Measurements from ENCODE around the gene ST3GAL6.

Gene ST3GAL6, protein sequence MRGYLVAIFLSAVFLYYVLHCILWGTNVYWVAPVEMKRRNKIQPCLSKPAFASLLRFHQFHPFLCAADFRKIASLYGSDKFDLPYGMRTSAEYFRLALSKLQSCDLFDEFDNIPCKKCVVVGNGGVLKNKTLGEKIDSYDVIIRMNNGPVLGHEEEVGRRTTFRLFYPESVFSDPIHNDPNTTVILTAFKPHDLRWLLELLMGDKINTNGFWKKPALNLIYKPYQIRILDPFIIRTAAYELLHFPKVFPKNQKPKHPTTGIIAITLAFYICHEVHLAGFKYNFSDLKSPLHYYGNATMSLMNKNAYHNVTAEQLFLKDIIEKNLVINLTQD

DNA sequence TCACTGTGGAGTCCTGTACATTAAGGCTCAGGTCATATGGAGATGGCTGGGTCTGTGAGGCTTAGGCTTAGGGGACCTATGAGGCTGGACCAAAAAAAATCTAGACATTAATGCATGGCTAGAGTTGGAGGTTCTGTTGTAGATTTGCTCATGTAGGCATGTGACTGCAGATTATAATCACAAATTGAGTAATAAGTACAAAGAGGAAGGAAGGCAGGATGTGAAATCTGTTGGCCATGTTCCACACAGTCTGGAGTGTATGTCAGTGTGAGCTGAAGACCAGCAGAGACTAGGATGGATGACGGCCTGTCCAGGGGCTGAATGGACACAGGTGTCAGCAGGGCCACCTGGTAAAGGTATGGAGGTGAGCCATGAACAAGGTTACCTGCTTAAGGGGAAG lies at the start of gene ST3GAL6:
Gene ST3GAL6 (plus strand): TSS at position 265 of the 400 bp plus-strand sequence. CDS start 5,101 bp downstream, outside the sequence.
- DNase-seq (ENCODE audit: low spot score), result no peak

DNA sequence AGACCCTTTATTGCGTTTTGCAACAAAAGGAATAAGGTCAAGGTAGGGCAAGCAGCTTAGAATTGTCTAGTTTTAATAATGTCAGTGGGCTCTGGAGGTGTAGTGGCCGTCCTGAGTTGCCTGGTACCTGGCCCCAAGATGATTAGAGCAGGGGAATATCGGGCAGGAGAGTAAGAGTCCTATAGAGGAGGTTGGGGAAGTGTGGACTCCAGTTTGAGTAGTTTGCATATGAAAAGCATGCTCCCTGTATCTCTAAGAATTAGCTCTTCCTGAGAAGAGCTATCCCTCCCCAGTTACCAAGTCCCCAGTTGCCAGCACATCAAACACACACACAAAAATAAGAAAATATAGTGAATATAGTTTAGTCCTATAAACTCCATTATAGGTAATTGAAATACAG lies 49.2 kb upstream of the ST3GAL6 start:
- no peak for DNase-seq (ENCODE audit: low spot score)

DNA sequence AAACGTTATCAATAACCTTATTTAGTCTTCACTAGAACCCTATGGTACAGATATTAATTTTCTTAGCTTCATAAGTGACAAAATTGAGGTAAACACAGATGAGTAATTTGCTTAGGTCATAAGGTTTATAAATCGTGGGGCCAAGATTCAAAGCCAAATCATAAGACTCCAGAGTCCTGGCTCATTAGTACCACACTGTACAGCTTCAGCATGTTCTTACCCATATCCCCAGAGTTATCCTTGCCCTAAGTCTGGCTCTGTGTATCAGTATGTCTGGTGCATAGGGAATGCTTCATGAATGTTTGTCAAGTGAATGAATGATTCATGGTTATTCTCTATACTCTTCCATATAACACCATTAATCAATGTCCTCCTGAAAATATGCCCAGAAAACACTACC lies 45.6 kb upstream of the ST3GAL6 start:
- no peak for DNase-seq (ENCODE audit: low spot score)

DNA sequence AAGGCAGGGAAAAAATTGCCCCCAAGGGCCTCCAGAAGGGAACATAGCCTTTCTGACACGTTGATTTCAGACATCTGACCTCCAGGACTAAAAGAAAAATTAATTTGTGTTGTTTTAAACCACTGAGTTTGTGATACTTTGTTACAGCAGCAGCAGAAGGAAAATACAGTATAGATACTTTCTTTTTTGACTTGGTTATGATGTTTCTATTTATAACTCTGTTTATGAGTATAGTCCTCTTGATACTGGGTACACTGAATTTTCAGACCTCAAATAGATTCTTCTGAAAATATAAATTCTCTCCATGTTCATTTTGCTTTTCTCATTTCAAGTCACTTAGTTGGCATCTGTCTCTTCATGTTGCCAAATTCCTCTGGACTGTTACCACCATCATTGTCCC lies 44.4 kb upstream of the ST3GAL6 start:
- no peak for DNase-seq (ENCODE audit: low spot score)

DNA sequence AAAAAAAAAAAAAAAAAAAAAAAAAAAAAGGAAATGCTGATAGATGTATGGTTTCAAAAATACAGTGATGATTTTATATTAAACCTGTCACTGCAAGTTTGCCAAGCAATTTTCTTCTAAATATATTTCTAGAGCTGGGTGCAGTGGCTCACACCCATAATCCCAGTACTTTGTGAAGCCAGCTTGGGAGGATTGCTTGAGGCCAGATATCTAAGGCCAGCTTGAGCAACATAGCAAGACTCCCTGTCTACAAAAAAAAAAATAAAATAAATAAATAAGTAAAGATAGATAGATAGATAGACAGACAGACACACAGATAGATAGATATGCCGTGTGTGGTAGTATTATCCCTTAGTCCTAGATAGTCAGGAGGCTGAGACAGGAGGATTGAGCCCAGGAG lies 41.4 kb upstream of the ST3GAL6 start:
- no peak for DNase-seq (ENCODE audit: low spot score)

DNA sequence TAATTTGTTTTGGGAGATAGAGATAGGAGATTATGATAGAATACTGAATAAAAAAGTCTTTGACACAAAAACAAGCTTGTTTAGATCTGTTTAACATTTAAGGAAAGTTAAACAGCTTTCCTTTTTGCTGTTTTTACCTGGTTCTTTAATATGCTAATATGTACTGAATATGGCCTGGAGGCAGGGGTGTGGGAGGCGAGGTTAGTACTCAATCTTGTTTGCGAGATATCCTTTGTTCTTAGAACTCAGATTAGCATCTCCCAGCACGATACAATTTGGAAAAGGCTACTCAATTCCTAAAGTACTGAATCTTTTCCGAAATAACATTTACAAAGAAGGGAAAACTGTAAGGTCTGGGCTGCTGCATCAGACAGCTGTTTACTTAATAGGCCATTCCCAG lies 40.8 kb upstream of the ST3GAL6 start:
- DNase-seq (ENCODE audit: low spot score), result no peak

DNA sequence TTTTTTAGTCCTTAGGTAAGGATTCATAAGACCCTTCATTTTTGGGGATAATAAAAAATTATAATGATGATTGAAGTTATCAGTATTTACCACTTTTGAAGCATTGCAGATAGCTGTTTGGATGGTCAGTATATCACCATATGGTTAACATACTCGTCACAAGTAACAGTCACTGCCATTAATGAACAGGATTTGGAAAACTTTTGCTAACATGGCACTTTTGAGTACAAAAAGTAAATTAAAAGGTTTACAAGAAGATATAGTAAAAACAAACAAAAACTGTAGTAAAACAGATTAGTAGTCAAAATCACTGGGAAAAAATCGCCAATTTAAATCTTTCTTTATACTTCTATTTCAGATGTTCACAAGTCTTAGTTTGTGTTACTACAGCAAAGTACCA lies 37.8 kb upstream of the ST3GAL6 start:
- no peak for DNase-seq (ENCODE audit: low spot score)

DNA sequence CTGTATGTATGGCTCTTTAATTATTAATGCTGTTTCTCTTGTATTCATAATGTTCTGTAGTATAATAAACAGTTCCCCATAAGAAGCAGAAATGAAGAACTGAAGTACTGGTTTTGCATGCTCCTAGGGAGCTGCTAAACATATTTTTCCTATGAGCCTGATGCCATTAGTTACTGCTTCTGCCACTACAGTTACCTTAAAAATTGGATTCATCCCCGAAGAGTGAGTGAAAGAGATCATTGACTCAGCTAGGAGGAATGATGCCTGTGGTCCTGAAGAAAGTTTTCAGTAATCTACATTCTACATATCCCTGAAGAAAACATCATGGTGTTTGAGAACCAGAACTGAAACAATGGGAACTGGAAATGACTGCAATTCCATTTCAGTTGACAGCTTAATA lies 37.1 kb upstream of the ST3GAL6 start:
- no peak for DNase-seq (ENCODE audit: low spot score)

DNA sequence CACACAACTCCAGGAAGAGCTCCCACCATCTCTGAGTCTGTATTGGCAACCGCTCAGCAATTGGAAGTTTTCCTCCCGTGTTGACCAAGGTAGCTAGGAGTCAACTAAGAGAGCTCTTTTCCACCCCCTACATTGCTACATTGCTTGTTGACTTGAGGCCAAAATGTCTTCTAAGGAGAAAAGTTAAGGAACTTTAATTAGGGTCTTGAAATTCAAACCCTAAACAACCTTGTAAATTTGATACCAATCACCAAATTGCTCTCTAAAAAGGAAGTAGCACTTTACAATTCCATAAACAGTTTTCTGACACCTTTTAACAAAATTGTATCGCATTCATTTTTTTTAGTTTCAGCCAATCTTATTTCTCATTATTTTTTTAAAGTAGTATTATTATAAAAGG lies 35.5 kb upstream of the ST3GAL6 start:
- no peak for DNase-seq (ENCODE audit: low spot score)

DNA sequence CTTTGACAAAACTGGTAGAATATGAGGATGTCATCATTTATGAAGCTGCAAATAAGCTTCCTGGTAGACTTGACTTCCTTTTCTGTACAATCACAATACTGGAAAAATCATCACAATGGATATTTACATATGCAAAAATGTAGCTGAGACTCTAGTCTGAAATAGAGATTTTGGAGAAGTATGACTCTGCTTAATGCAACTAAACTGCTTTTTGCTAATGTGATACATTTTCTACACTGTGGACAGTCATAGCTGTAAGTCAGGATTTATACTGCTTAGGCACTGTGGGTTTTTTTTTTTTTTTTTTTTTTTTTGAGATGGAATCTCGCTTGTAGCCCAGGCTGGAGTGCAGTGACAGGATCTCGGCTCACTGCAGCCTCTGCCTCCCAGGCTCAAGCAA lies 34.5 kb upstream of the ST3GAL6 start:
- no peak for DNase-seq (ENCODE audit: low spot score)

DNA sequence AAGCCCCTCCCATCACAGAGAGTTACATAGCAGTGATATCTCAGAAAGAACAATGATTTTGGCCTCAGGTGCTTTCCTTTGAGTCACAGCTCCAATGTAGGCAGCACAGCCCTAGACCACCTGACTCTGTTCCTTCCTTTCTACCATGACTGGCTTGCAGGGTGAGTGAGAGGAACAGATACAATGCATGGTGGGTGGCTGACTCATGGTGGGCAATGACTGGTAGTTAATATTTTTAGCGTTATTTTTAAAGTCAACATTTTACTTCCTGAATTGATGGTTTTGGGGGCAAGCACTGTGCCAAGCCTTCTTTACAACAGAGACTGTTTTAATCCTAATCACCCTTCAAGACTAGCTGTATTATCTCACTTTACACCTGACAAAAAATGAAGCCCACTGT lies 32.8 kb upstream of the ST3GAL6 start:
- no peak for DNase-seq (ENCODE audit: low spot score)

DNA sequence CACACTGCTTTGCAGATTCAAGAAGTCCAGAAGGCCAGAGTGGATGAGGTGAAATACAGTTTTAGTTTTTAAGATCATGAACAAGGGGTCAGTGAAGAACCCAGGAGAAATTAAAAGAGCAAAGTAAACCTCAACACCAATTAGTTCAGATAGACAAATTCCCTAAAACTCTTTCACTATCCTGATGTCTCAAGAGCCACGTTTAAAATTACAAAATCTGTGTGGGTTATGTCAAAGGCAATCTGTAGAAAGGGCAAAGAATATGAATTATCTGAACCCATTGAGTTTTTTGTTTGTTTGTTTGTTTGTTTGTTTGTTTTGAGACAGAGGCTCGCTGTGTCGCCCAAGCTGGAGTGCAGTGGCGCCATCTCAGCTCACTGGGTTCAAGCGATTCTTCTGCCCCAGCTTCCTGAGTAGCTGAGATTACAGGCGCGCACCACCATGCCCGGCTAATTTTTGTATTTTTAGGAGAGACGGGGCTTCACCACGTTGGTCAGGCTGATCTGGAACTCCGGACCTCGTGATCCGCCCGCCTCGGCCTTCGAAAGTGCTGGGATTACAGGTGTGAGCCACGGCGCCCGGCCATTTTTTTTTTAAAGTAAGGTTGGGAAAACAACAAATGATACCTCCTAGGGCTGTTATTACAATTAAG lies 32.1 kb upstream of the ST3GAL6 start:
- no peak for DNase-seq (ENCODE audit: low spot score)

DNA sequence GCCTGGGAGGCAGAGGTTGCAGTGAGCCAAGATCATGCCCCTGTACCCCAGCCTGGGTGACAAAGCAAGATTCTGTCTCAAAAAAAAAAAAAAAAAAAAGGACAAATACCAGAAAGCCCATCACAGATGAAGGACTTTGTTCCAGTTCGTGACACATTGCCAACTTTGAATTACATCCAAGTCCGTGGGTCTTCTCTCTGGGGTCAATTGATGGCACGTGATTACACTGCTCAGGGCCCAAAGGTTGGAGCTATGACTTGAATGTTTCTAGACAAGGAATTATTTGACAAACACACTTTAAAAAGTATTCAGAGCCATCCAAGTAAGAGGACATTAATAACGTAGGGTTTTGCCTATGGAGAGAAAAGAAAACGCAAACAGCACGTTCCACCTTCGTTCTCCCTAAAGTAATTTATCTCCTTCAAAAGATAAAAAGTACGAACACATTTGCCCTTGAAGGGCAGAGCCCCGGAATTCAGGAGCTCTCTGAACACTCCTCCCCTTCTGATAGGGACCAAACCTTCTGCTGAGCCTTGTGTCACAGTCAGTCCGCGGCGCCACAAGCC lies 31.3 kb upstream of the ST3GAL6 start:
- peak; percentile 41 for DNase-seq (ENCODE audit: low spot score)

DNA sequence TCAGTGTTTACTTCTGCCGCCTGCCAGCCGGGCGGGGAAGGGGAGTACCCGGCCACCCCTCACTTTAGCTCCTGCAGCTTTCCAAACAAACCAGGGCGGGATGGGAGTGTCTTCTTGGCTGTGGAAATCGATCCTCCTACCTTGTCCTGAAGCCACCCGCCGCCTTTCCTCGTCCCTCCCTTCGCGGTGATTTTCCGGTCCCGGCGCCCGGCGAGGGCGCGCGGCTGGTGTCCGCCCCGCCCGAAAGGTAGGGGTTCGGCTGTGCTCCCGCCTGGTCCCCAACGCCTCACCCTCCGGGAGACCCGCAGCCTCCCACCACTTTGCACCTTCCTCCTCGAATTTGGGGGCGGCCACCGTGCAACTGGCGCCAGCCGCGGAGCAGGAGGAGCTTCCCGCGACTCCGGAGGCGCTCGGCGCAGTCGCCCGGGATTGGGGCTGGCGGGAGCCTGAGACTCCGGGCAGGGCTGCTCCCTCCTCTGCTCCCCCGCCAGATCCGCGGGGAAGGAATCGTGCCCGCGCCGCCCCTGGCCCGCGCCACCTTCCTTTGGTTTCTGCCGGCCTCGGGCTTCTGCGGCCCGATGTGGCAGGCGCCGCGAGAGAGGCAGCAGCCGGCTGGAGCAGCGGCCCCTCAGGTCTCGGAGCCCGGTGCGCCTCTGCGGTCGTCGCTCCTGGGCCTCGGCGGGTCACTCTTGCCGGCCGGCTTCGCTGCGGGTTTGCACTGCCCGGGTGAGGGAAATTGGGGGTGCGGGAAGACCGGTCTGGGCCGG lies 30.7 kb upstream of the ST3GAL6 start:
- peak; percentile 70 for DNase-seq (ENCODE audit: low spot score)

DNA sequence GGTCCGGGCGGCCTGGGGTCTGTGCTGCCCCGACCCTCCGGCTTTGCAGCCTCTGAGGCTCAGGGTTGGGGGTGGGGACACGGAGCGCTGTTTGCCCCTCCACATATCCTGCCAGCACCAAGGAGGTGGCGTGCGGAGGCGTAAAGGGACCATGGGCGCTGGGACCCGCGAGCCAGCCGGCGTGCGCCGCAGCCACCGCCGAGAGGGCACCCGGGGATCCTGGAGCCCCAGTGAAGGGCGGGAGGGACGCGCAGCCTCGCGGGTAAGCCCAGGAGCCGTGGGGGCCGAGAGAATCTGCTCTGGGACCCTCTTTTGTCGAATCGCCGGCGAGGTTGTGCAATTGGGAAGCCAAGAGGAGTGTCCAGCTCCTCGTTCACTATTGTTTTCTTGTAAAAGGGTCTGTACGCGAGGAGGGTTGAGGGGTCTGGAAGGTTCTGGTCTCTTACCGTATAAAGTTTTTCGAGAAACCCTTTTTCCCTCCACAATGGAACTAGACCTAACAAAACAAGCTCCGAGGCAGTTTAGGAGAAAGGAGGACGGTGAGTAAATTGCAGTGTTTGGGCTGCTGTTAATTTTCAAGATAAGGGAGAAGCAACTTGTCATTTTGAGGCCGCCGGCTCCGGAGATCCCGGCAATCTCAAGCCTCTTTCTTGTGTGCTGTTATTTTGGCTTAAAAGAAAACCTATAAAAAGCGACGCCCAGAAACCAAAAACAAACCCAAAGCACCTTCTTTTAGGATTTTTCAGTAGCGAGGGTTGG lies 29.9 kb upstream of the ST3GAL6 start:
- DNase-seq (ENCODE audit: low spot score), result peak; percentile 27

DNA sequence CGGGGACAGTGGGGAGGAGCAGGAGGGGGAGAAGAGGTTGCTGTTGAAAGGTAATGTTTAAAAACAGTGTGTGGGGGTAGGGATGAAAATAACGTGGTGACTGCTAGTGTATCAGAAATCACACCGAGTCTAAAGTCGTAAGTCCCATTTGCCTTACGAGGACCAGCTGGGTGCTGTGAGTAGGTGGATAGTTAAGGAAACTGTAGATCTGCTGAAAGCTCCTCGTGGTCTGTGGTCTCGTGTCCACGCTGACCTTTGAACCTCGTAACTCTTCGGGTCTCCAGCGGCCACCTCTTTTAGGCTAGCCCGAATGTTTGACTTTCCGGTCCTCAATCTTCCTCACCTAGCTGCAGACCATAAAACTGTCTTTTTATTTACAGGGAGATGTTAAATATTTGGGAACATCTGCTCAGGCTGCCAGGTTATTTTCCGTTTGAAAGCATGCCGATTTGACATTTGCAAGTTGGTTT lies 29.3 kb upstream of the ST3GAL6 start:
- DNase-seq (ENCODE audit: low spot score), result peak; percentile 34

DNA sequence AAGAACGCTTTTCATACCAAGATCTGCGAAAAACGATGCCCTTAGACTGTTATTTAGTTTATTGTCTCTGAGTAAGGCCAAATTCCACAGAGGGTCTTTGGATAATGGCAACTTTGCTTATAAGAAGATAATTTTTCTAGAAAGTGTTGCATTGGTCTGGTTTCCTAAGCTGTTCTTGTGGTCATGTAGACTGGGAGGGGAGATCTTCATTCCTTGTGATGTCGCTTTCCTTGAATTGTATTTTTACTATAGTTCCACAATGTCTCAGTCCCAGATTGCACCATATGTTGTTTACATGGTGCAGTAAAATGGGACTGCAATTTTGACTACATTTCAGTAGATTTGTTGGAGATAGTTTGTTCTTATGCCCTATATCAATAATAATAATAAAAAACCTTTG lies 28.8 kb upstream of the ST3GAL6 start:
- no peak for DNase-seq (ENCODE audit: low spot score)

DNA sequence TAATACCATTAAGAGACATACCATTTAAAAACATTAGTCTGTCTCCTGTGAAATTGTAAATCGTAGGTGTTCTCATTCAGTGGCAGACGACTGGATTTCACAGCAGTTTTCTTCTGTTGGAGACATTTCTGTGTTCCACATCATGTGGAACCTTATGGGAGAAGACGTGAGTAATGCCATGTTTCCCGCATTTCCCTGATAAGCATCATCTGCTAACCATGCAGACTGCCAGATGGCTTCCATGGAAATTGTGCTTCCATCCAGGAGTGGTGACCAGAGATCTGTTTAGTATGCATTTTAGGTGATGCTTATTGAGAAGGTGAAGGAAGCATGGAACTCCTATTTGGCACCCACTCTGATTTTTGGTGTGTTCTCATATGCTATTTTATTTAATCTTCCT lies 28.4 kb upstream of the ST3GAL6 start:
- no peak for DNase-seq (ENCODE audit: low spot score)

DNA sequence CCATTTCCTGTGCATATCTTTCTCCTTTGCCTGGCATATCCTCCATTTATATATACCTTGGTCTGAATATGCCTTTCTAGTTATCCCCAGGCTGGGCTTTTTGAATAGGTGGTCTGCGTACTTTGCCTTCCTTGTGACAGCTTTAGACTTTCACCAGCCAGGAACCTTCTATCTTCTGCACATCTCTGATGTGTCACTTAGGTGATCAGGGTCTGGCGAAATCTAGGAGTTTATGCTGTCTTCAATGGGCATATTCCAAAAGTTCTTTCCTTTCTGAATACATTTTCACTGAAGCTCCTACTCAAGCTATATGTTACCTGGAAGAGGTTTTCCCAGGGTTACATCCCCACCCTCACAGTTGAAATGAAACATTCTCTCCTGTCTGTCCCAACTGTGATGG lies 27.8 kb upstream of the ST3GAL6 start:
- no peak for DNase-seq (ENCODE audit: low spot score)

DNA sequence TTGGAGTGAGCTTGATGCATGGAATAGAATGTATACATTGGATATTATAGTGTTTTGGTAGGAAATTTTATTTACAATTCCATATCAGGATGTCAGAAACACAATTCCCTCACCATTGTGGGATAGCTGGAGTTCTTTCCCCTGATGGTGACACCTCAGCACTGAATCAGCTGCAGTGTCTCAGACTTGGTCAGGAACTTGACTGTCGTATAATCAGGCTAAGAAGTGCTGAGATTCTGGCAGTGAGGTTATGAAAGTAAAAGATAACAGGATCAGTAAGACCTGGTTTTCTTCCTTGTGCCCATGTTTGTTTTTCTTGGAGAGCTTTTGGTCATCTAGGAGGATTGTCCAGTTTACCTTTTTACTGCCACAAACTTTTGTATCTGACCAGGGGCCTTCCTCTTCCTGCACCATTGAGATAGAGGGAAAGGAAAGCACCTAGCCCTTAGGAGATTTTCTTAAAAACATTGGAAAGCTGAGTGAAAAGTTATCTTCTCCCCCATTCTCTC lies 27.3 kb upstream of the ST3GAL6 start:
- no peak for DNase-seq (ENCODE audit: low spot score)

DNA sequence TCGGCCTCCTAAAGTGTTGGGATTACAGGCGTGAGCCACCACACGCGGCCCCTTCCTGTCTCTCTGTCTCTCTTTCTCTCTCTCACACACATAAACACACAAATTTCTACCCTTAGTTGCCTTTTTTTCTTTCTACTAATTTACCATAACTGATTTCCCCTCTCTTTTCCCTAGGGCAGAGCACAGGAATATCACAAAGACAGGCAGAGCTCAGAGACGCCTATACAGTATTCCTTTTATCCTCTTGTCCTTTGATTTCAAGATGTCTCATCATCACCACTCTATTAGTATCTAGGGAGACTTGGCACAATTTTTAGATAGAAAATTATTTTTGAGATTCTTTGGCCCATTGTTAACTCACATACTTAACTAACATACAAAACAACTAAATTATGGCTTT lies 25.8 kb upstream of the ST3GAL6 start:
- no peak for DNase-seq (ENCODE audit: low spot score)

DNA sequence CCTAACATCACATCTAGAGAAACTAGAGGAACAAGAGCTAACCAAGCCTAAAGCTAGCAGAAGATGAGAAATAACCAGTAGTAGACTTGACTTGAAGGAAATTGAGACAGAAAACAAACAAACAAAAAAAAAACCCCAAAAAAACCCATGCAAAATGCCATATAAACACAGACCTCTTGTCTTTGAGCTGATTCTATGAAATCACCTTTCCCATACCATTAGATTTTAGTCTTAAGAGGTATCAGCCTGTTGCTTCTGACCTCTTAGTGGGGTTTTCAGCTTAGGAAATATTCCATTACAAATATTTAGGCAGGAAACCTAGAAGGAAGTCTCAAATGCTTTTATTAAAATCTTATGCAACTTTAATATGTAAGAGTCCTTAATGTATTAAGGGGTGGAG lies 23.9 kb upstream of the ST3GAL6 start:
- DNase-seq (ENCODE audit: low spot score), result no peak

Measured in HuH-7.5 (cell line).